ENCODE data around the gene NAALADL2.

GRCh38 chr3:175207361-175207760, 348.2 kb downstream of the NAALADL2 start:
- TF ChIP-seq, protein P1, sequence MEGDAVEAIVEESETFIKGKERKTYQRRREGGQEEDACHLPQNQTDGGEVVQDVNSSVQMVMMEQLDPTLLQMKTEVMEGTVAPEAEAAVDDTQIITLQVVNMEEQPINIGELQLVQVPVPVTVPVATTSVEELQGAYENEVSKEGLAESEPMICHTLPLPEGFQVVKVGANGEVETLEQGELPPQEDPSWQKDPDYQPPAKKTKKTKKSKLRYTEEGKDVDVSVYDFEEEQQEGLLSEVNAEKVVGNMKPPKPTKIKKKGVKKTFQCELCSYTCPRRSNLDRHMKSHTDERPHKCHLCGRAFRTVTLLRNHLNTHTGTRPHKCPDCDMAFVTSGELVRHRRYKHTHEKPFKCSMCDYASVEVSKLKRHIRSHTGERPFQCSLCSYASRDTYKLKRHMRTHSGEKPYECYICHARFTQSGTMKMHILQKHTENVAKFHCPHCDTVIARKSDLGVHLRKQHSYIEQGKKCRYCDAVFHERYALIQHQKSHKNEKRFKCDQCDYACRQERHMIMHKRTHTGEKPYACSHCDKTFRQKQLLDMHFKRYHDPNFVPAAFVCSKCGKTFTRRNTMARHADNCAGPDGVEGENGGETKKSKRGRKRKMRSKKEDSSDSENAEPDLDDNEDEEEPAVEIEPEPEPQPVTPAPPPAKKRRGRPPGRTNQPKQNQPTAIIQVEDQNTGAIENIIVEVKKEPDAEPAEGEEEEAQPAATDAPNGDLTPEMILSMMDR (IDR thresholded peaks at IDR 0.05 in 4 of 5, conservative IDR thresholded peaks at IDR 0.05 in 1 of 5) = no peak
- no peak for TF ChIP-seq POLR2A (IDR thresholded peaks at IDR 0.05)

All from gastrocnemius medialis (tissue), 4 donors.